ENCODE measurements around the gene B4GALT1.

DNA sequence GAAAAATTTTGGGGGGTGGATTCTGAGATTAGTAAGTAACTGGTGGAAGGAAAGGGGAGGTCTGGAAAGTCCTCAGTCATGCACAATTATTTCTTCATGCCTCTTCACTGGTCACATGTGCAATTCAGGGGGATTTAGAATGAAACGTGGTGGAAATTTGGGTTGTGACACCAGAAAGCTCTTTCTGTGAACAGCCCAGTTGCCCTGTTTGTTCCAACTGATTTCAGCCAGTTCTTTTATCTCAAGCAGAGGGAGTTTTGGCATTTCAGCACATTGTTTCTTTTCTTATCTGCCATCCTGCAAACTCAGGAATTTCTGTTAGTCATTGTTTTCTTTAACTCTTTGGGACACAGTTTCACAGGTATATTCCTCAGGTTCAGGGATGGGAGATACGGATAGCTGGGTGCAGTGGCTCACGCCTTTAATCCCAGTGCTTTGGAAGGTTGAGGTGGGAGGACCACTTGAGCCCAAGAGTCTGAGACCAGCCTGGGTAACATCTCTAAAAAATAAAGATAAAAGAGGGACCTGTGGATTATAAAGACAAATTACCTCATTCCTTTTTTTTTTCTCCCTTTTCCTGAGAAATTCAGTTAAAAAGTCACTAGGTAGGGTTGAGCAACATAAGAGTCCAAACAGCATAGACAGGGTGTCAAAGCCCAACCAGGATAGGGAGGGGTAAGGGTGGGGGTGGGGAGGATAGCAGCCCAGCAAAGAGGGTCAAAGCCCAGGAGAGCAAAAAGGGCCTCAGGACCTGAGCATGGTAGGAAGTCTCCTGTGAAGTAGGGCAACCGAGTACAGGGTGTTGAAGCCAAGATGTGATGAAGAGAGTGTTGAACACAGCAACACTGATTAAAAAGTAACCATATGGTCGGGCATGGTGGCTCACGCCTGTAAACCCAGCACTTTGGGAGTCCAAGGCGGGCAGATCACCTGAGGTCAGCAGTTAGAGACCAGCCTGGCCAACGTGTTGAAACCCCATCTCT is 5.4 kb upstream of the B4GALT1 start:
- TF ChIP-seq CTCF (IDR thresholded peaks at IDR 0.05) = no peak
- TF ChIP-seq EP300 (IDR thresholded peaks at IDR 0.05) = no peak
